IPS DF 4.7 (cell line): ENCODE data around the gene PTPRH.
"Not testable (repeated sequence)": the region's sequence is repeated elsewhere in the genome, so short reads cannot be mapped to it uniquely, and the experiment has no call there.

Experiments
- DNase-seq: peaks from one replicate; pipeline ENCODE4 v3.0.0-alpha.2; 2013; ENCODE audit warnings: low spot score; ENCODE audit errors: extremely low read depth

The PTPRH gene

GRCh38 chr19:55160986-55161365 lies 48.3 kb downstream of the PTPRH start:
- no peak for DNase-seq

GRCh38 chr19:55160128-55160985 lies 48.9 kb downstream of the PTPRH start:
- DNase-seq = no peak

GRCh38 chr19:55158848-55159749 lies 50.2 kb downstream of the PTPRH start:
- no peak for DNase-seq

- DNase-seq = no peak
These were observed 50.9 kb downstream of the PTPRH start for GRCh38 chr19:55158423-55158822.

DNA sequence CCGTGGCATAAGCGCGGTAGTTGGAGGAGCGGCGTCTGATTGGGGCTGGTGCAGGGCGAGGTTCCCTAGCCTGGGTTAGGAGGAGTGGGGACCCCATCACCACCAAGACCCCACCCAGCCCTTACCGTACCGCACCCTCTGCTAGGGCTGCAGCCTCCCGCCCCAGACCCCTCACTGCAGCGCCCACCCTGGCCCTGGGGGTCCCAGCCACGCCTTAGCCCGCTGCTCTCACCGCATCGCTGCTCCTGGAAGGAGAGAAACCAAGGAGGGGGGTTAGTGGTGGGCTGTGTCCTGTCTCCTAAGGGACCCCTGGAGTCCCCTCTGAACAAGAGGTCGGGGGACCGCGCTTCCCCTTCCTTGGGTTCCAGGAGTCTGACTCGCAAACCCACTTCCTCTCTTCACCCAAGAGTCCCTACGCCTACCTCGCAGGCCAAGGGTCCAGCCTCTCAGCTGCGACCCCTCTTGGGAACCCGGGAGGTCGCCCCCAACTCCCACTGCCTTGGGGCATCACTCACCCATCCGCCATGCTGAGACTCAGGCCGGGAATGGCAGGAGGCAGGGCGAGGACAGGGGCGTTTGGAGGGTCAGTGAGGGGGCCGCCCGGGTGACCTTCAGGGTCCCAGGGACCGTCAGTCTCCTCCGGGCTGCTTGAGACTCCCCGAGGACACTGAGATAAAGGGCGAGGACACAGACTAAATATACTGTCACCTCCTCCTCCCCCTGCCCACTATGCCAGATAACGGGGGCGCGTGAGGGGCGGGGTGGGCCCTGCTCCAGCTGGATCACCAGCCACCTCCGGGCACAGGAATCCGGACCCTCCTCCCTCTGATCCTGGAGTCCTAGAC lies 52.0 kb downstream of the PTPRH start, which contains the start of gene TNNI3:
Gene TNNI3 (minus strand): TSS at position 669 of the 845 bp plus-strand sequence. CDS start 143 bp downstream, at position 526.
- no peak for DNase-seq

DNA sequence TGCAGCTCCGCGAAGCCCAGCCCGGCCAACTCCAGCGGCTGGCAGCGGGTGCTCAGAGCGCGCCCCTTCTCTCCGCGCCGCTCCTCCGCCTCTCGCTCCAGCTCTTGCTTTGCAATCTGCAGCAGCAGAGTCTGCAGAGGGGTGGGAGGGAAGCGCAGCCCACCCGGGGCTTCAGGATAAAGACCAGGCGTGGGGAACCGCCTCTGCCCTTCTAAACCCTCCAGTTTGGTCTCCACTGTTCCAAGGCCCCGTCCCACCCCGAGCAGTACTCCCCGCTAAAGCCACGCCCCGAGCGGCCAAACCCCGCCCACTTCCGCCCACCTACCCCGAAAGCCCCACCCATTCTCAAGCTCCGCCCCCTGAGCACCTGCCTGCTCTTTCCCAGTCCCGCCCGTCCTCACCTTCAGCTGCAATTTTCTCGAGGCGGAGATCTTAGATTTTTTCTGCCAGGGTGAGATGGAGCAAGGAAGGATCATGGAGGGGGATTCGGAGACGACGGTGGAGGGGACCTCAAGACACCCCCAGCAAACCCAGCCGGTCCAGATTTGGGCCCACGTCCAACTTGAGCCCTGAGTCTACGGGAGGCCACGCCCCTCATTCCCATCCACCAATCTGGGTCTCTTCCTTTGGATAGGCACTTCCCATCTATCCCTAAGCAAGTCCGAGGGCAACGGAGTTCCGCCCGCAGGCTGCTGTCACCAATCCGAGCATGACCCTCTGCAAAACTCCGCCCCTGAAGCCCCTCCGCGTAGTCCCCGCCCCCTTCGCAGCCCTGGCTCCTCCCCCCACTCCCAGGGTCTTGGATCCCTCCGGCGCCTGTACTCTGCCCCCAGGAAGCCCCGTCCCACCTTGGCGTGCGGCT lies 52.9 kb downstream of the PTPRH start:
- DNase-seq = no peak

DNA sequence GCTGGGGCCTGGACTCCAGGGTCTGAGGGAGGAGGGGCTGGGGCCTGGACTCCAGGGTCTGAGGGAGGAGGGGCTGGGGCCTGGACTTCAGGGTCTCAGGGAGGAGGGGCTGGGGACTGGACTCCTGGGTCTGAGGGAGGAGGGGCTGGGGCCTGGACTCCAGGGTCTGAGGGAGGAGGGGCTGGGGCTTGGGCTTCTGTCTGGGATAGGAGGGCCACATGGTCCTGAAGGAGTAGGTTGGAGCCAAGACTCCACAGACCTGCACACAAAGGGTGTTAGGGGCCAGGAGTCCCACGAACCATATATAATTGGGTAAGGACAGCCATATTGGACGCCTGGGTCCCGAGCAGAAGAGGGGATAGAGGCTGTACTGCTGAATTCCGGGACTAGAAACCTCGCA lies 53.5 kb downstream of the PTPRH start:
- DNase-seq = not testable (repeated sequence)

GRCh38 chr19:55153652-55154264 lies 55.5 kb downstream of the PTPRH start:
- DNase-seq = no peak

DNA sequence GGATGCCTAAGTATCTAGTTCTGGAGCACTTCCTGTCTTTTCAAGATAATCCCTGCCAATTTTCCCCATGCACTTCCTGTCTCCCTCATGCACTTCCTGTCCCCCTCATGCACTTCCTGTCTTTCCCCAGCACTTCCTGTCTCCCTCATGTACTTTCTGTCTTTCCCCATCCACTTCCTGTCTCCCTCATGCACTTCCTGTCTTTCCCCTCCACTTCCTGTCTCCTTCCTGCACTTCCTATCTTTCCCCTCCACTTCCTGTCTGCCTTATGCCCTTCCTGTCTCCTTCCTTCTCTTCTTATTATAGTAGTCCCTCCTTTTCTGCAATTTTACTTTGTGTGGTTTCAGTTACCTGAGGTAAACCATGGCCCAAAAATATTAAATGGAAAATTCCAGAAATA lies 57.3 kb downstream of the PTPRH start:
- no peak for DNase-seq

DNA sequence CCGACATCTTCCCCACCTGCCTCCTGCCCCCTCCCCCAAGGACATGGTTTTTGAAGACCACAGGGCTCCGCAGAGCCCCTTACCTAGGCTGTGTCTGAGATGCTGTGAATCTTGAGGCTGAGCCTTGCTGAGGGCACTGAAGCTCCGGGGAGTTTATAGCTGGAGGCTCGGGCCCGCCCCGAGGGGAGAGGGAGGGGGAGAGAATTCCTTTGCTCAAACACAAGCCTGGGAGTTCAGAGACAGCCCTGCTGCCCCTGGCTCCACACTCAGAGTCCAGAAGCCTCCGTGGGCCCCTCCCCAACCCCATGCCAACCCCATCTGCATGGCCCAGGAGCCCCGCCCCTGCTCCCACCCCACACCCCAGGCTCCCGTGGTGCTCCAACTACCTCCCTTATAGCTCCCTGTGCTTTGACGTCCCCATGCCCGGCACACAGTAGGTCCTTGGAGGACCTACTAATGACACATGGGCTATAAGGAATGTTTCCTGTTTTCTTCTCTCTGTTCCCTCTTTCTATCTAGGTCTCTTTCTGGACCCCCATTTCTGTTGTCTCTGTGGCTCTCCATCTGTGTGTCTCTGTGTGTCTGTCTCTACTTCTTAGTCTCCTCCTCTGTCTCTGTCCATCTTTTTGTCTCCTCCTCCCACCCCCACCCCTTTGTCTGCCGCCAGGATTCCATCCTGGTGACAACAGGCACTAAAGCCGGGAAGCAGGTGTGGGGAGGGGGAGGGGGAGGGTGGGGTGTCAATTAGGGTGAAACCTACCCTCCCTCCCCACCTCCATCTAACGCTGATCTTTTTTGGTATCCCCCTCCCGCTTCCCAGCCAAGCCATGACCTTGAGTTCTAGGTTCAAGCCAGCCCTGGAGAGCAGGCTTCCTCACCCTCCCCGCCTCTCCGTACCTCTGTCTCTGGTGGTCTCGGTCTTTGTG lies 60.0 kb downstream of the PTPRH start, which contains the start of gene TNNT1:
Gene TNNT1 (minus strand): TSS at position 129 of the 926 bp plus-strand sequence. CDS start 2,049 bp downstream, outside the sequence.
- no peak for DNase-seq

DNA sequence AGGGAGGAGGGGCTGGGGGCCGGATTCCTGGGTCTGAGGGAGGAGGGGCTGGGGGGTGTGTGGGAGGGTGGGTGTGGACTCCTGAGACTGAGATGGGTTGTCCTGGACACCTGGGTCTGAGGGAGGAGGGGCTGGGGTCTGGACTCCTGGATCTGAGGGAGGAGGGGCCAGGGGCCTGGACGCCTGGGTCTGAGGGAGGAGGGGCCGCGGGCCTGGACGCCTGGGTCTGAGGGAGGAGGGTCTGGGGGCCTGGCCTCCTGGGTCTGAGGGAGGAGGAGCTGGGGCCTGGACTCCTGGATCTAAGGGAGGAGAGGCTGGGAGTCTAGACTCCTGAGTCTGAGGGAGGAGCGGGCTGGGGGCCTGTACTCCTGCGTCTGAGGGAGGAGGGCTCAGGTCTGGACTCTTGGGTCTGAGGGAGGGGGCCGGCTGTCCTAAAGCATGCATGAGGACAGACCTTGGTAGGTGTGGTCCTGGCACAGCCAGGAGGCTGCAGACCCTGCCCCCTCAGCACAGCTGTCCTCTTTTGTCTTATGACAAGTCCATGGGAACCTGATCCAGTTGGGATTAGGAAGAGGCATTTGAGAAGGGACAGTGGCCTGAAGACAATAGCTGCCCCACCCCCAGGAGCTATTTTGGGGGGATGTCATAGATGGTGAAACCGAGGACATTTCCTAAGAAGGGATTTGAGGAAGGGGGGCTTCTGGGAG lies 61.6 kb downstream of the PTPRH start:
- DNase-seq = no peak

- no peak for DNase-seq
These were observed 62.5 kb downstream of the PTPRH start for GRCh38 chr19:55146705-55147273.

DNA sequence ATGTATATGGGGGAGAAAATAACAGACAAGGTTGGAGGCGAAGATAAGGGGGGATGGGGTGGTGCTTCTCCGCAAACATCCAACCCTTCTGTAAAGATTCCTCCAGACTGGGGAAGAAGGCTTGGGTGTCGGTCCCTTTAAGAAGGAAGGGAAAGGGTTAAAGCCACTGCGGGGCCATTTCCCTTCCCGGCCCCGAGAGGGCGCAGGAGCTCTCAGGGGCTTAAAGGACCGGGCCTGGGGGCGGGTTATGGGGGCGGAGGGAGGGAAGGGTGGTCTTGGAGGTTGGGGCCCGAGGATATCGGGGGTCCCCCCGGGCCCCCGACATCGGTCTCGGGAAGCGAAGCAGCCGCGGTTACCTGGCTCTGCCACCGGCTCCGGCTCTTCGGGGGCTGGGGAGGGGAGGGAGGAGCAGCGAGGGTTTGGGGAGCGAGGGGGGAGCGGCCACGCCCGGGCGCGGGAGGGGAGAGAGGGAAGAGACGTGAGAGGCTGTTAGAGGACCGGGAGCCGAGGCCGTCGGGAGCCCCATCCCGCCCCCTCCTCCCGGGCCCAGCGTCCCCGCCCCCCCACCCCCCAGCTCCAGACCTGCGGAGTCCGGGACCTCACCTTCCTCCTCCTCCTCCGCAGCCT lies 63.1 kb downstream of the PTPRH start:
- no peak for DNase-seq

GRCh38 chr19:55145232-55145631 lies 64.1 kb downstream of the PTPRH start:
- DNase-seq = no peak

- DNase-seq = no peak
These were observed 67.6 kb downstream of the PTPRH start for GRCh38 chr19:55141696-55142095.

DNA sequence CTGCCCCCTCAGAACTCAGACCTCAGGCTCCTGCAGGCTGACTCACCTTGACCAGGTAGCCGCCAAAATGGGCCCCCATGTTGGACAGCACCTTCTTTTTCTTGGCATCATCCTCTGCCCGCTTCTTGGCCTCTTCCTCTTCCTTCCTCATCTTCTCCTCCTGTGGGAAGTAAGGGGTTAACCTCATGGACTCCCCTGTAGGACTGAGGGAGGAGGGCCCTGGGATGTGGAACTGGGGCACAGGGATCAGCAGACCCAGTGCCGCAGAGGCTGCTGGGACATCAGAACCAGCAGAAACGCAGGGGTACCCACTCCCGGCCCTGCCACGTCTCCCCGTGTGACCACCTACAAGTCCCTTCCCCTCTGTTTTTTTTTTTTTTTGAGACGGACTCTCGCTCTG lies 71.4 kb downstream of the PTPRH start:
- DNase-seq = no peak

GRCh38 chr19:55136399-55137102 lies 72.8 kb downstream of the PTPRH start:
- no peak for DNase-seq
